ENCODE data around the gene TBC1D5. TPM values are rescaled to one million over a fixed set of nuclear protein-coding genes. Genes with fewer than 3 reads are reported as not detected.
"Not testable (repeated sequence)": the region's sequence is repeated elsewhere in the genome, so short reads cannot be mapped to it uniquely, and the experiment has no call there.

Gene TBC1D5
- total and polyA plus RNA-seq, 8 donors: 47.4 to 74.8 (median 55.3) TPM

- TF ChIP-seq, protein P1, sequence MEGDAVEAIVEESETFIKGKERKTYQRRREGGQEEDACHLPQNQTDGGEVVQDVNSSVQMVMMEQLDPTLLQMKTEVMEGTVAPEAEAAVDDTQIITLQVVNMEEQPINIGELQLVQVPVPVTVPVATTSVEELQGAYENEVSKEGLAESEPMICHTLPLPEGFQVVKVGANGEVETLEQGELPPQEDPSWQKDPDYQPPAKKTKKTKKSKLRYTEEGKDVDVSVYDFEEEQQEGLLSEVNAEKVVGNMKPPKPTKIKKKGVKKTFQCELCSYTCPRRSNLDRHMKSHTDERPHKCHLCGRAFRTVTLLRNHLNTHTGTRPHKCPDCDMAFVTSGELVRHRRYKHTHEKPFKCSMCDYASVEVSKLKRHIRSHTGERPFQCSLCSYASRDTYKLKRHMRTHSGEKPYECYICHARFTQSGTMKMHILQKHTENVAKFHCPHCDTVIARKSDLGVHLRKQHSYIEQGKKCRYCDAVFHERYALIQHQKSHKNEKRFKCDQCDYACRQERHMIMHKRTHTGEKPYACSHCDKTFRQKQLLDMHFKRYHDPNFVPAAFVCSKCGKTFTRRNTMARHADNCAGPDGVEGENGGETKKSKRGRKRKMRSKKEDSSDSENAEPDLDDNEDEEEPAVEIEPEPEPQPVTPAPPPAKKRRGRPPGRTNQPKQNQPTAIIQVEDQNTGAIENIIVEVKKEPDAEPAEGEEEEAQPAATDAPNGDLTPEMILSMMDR (IDR thresholded peaks at IDR 0.05): no peak
- ATAC-seq (no peak), DNase-seq (no peak)
- H3K4me3 ChIP-seq: no peak overlapping the region
- no peak overlapping the region for H3K27ac ChIP-seq
- H3K9me3 ChIP-seq: peaks cover 0 to 8% of the 10 kb centered on the region in 2 donors
- H3K36me3 ChIP-seq: peaks cover 0 to 39% of the 10 kb centered on the region in 2 donors
- H3K27me3 ChIP-seq: no peaks in the 10 kb centered on the region
- intact Hi-C loops (cut with DNase I): no loop called here
- H3K4me1 ChIP-seq: no peaks in the 10 kb centered on the region
Measured at GRCh38 chr3:17726313-17726712, 16.1 kb downstream of the TBC1D5 start.

- H3K27me3 ChIP-seq; DNase-seq; H3K9me3 ChIP-seq; H3K4me1 ChIP-seq; ATAC-seq; H3K4me3 ChIP-seq; intact Hi-C loops (cut with DNase I); H3K27ac ChIP-seq: not testable (repeated sequence)
- H3K36me3 ChIP-seq: peaks cover 0 to 35% of the 10 kb centered on the region in 2 donors
Measured at GRCh38 chr3:17725844-17726243, 16.6 kb downstream of the TBC1D5 start.

DNA sequence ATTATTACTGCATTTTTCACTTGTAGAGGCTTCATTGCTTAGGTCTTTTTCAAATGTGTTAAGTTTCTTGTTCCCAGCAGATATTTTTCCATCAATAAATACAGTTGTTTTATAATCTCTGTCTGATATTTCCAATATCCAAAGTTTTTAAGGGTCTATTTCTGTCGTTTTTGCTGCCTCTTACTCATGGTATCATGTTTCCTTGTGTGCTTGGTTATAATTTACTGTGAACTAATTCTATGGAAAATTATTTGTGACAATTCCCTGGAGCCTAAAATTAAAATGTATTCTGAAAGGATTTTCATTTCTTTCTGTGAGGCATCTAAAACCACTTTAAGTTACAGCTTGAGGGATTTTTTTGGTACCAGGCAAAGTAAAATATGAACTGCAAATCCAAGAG lies 17.5 kb downstream of the TBC1D5 start:
- H3K4me1 ChIP-seq: no peaks in the 10 kb centered on the region
- ATAC-seq (no peak), DNase-seq (no peak)
- no peak overlapping the region for H3K27ac ChIP-seq
- no peak overlapping the region for H3K4me3 ChIP-seq
- TF ChIP-seq, protein P1 (IDR thresholded peaks at IDR 0.05): no peak
- peaks cover 0 to 8% of the 10 kb centered on the region in 2 donors for H3K9me3 ChIP-seq
- intact Hi-C loops (cut with DNase I): no loop called here
- H3K36me3 ChIP-seq: peaks cover 0 to 33% of the 10 kb centered on the region in 2 donors
- no peaks in the 10 kb centered on the region for H3K27me3 ChIP-seq

DNA sequence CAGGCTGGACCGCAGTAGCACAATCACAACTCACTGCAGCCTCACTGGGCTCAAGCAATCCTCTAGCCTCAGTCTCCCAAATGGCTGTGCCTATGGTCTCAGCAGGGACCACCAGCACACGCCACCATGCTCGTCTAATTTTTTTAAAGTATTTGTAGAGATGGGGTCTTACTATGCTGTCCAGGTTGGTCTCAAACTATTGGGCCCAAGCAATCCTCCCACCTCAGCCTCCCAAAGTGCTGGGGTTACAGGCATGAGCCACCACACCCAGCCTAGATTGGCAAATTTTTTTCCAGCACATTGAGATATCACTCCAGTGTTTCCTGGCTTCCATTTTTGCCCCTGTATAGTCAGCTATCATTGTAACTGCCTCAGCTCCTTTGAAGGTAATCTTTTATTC lies 18.3 kb downstream of the TBC1D5 start:
- Histone ChIP-seq H3K36me3 (peaks cover 0 to 25% of the 10 kb centered on the region in 2 donors), H3K4me1 (peaks cover 0 to 4% of the 10 kb centered on the region in 2 donors), H3K4me3 (no peak overlapping the region), H3K9me3 (peaks cover 0 to 8% of the 10 kb centered on the region in 2 donors), H3K27ac (no peak overlapping the region), H3K27me3 (no peaks in the 10 kb centered on the region)
- DNase-seq: no peak
- TF ChIP-seq, protein P1 (IDR thresholded peaks at IDR 0.05): no peak
- ATAC-seq: no peak
- intact Hi-C loops (cut with DNase I): no loop called here

DNA sequence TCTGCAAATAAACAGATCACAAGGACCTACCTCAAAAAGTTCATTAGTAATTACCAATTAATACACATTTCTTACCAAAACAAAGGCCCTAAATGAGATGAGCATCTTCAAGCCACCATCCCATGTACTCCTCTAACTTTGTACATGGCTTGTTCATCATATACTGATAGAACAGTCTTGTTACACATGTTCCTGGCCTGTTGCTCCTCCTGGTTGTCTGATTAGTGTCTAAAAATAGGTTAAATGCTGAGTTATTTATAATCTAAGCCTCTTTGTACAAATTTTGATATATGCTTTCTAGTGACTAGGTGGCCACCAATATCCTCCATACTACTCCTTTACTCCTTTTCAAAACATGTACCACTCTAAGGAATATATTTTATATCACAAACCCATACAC lies 25.0 kb downstream of the TBC1D5 start:
- Histone ChIP-seq H3K27me3 (no peaks in the 10 kb centered on the region), H3K9me3 (peaks cover 0 to 26% of the 10 kb centered on the region in 2 donors), H3K4me3 (no peak overlapping the region), H3K36me3 (peaks cover 0 to 30% of the 10 kb centered on the region in 2 donors), H3K4me1 (peaks cover 0 to 4% of the 10 kb centered on the region in 2 donors), H3K27ac (no peak overlapping the region)
- intact Hi-C loops (cut with DNase I): no loop called here
- ATAC-seq: no peak
- TF ChIP-seq, protein P1 (IDR thresholded peaks at IDR 0.05): no peak
- DNase-seq: no peak

DNA sequence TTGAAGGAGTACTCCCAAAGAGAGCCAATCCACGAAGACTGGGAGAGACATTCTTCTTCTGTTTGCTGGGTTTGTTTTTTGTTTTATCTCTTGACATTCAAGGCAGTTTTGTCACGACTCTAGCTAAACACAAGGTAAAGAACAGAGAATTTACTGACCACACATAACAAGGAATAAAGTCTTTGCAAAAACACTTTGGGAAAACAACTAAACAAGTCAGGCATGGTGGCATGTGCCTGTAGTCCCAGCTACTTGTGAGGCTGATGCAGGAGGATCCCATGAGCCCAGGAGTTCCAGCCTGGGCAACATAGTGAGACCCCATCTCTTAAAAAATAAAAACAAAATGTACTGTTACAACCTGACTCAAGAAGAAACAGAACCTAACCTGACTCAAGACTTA lies 28.0 kb downstream of the TBC1D5 start:
- Histone ChIP-seq H3K4me1 (no peaks in the 10 kb centered on the region), H3K4me3 (no peak overlapping the region), H3K27ac (no peak overlapping the region), H3K27me3 (no peaks in the 10 kb centered on the region), H3K9me3 (peaks cover 0 to 26% of the 10 kb centered on the region in 2 donors), H3K36me3 (peaks cover 0 to 30% of the 10 kb centered on the region in 2 donors)
- ATAC-seq (no peak), DNase-seq (no peak)
- TF ChIP-seq, protein P1 (IDR thresholded peaks at IDR 0.05): no peak
- intact Hi-C loops (cut with DNase I): no loop called here
